Dendritic cell treated with granulocyte-macrophage colony-stimulating factor and Interleukin-4, amounts not matched to agents 40 ng/mL and 50 ng/mL, for 4 days (primary cell): ENCODE results near the gene CAPZB.
A peak's percentile ranks its signal among the peaks of the same experiment; 100 is the strongest.

Experiments used
- H3K27ac Mint-ChIP-seq: one replicate; pipeline ENCODE4 v1.8.0; 2022; ENCODE audit warnings: mild to moderate bottlenecking, mixed read lengths
- H3K27me3 Mint-ChIP-seq: one replicate; pipeline ENCODE4 v1.8.0; 2022; ENCODE audit warnings: mild to moderate bottlenecking, mixed read lengths
- H3K36me3 Mint-ChIP-seq: one replicate; pipeline ENCODE4 v1.8.0; 2022; ENCODE audit warnings: low read depth, mixed read lengths
- H3K4me1 Mint-ChIP-seq: one replicate; pipeline ENCODE4 v1.8.0; 2022; ENCODE audit warnings: low read depth, mixed read lengths
- H3K4me3 Mint-ChIP-seq: one replicate; pipeline ENCODE4 v1.8.0; 2022; ENCODE audit warnings: mild to moderate bottlenecking, moderate library complexity, mixed read lengths
- H3K9me3 Mint-ChIP-seq: one replicate; pipeline ENCODE4 v1.8.0; 2022; ENCODE audit warnings: mixed read lengths
- intact Hi-C: fragments of 100-400 bp; cut with micrococcal nuclease; formaldehyde crosslinking; loops from one replicate; pipeline ENCODE4 v1.15.0; 2022

Gene CAPZB

GRCh38 chr1:19374926-19375325, 110.4 kb downstream of the CAPZB start:
- peak overlapping the region; percentile 55 for H3K27ac Mint-ChIP-seq
- no peaks in the 10 kb centered on the region for H3K27me3 Mint-ChIP-seq
- intact Hi-C loops, result no loop called here
- no peaks in the 10 kb centered on the region for H3K9me3 Mint-ChIP-seq
- H3K36me3 Mint-ChIP-seq, result peaks cover 96% of the 10 kb centered on the region
- peaks cover 52% of the 10 kb centered on the region for H3K4me1 Mint-ChIP-seq
- H3K4me3 Mint-ChIP-seq, result no peak overlapping the region

- intact Hi-C loops, result no loop called here
- Mint-ChIP-seq H3K27me3 (no peaks in the 10 kb centered on the region), H3K27ac (peak overlapping the region; percentile 55), H3K4me1 (peaks cover 54% of the 10 kb centered on the region), H3K4me3 (no peak overlapping the region), H3K9me3 (no peaks in the 10 kb centered on the region), H3K36me3 (peaks cover 96% of the 10 kb centered on the region)
Measured at GRCh38 chr1:19374083-19374801, 111.1 kb downstream of the CAPZB start.

DNA sequence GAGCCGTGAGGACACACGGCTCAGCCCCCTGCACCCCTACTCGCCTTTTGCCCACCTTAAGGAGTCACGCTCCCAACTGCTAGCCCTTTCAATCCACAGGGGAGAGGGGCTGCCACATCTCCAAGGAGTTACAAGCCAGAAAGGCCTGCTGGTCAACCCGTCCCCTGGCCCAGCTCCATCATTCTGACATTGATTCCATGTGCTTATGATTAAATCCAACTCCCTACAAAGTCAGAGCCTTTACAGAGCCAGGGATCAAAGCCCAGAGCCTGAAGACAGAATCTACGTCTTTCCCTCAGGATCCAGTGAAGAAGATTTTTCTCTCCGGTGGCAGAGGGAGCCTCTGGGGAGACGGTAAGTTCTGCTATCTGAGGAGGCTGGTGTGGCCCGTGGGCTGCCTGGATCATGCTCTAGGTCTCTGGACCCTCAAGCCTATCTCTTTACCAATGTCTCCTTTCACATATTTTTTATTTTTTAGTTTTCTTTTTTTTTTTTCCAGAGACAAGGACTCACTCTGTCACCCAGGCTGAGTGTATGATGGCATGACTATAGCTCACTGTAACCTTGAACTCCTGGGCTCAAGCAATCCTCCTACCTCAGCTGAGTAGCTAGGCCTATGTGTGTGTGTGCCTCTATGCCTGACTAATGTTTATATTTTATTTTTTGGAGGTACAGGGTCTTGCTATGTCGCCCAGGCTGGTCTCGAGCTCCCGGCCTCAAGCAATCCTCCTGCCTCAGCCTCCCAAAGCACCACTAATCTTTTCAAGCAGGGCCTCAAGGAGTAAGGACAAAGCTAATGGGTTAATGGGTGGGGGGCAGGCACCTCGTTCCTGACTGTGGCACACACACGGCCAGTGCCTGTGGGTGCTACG, 111.9 kb downstream of the CAPZB start:
- Mint-ChIP-seq H3K36me3 (peaks cover 96% of the 10 kb centered on the region), H3K27ac (no peak overlapping the region), H3K4me1 (peaks cover 51% of the 10 kb centered on the region)

DNA sequence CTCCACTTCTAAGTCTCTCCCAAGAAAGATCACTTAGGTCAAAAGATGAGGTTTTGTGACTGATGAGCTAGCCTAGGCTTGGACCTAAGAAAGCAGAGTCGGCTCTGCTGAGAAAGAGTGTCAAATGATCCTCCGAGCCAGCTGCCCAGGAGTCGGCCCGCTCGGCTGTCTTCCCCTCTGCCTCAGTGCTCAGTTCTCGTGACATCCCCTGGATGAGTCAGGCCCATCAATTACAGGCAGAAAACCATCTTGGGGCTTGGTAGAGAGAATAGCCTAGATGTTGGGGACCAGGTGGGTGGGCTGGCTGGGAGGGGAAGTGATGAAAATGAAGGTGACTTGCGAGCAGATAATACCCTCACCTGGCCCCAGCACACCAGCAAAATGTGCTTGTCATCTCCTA, 112.7 kb downstream of the CAPZB start:
- no peak overlapping the region for H3K27ac Mint-ChIP-seq

More for the DNA sequence above, 111.9 kb downstream of the CAPZB start:
- H3K4me3 Mint-ChIP-seq, result no peak overlapping the region
- H3K27me3 Mint-ChIP-seq, result no peaks in the 10 kb centered on the region
- intact Hi-C loops, result no loop called here
- no peaks in the 10 kb centered on the region for H3K9me3 Mint-ChIP-seq

DNA sequence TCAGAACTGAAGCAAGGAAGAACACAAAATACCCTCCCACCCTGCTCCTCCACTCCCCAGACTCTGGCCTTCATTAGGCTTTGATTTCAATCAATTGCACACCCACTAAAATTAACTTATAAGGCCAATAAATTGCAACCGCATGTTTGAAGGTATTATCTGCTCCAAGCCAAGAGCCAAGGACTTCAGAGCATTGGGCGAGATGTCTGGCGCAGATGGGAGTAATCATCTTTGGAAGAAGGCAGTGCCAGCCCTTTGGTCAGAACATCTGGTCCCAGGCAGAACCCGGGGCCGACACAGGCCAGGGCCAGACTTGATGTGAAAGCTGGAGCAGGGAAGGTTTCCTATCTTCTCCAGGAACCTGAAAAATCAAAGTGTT, 113.2 kb downstream of the CAPZB start:
- H3K4me1 Mint-ChIP-seq, result peaks cover 41% of the 10 kb centered on the region
- intact Hi-C loops, result no loop called here
- H3K9me3 Mint-ChIP-seq, result no peaks in the 10 kb centered on the region

More for the DNA sequence above, 112.7 kb downstream of the CAPZB start:
- peaks cover 95% of the 10 kb centered on the region for H3K36me3 Mint-ChIP-seq
- H3K4me3 Mint-ChIP-seq, result no peak overlapping the region
- peaks cover 42% of the 10 kb centered on the region for H3K4me1 Mint-ChIP-seq
- H3K27me3 Mint-ChIP-seq, result no peaks in the 10 kb centered on the region
- H3K9me3 Mint-ChIP-seq, result no peaks in the 10 kb centered on the region
- intact Hi-C loops, result no loop called here

DNA sequence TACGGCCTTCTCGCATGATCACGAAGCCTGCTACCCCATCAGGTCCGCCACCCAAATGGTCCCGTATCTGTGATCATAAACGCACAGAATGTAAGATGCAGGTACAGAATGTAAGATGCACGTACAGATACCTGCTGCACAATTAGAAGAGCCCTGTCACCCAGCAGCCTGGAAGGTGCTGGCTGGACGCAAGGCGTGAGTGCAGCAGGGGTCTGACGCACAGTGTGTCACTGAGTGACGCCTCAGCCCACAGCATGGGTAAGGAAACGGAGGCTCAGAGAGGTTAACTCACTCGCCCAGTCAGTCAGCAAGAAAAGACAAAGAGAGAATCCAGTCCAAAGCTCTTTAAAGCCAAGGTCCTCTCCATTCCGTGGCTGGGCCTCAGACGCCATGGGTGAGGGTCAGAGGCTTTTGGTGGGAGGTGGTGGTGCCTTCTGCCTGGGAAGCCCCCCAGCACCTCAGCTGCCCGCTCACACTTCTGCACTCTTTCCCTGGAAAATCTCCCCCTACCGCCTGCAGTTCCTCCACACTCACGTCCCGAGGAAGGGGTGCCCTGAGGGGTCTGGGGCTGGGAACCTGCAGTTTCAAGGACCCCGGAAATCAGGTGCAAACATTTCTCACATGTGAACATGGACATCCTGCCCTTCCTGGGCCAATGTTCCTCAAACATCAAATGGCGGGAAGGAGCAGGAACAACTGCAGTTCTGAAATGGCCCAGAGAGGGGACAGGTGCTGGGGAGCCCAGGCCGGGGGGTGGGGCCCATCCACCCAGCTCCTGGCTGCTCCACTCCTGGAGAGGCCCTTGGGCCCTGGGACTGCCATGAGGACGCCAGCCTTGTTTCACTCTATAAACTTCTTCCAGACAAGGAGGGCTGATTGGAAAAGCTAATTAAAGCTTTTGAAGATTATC, 113.9 kb downstream of the CAPZB start:
- no peak overlapping the region for H3K4me3 Mint-ChIP-seq
- H3K36me3 Mint-ChIP-seq, result peaks cover 93% of the 10 kb centered on the region
- peaks cover 41% of the 10 kb centered on the region for H3K4me1 Mint-ChIP-seq
- H3K27ac Mint-ChIP-seq, result no peak overlapping the region
- no peaks in the 10 kb centered on the region for H3K27me3 Mint-ChIP-seq
- intact Hi-C loops, result no loop called here
- H3K9me3 Mint-ChIP-seq, result no peaks in the 10 kb centered on the region

More for the DNA sequence above, 113.2 kb downstream of the CAPZB start:
- Mint-ChIP-seq H3K4me3 (no peak overlapping the region), H3K27me3 (no peaks in the 10 kb centered on the region), H3K27ac (no peak overlapping the region), H3K36me3 (peaks cover 94% of the 10 kb centered on the region)

GRCh38 chr1:19370453-19371170, 114.7 kb downstream of the CAPZB start:
- intact Hi-C loops, result no loop called here
- H3K27ac Mint-ChIP-seq, result peak overlapping the region; percentile 21
- no peaks in the 10 kb centered on the region for H3K9me3 Mint-ChIP-seq
- H3K4me1 Mint-ChIP-seq, result peaks cover 35% of the 10 kb centered on the region
- peaks cover 92% of the 10 kb centered on the region for H3K36me3 Mint-ChIP-seq
- H3K4me3 Mint-ChIP-seq, result no peak overlapping the region
- no peaks in the 10 kb centered on the region for H3K27me3 Mint-ChIP-seq

GRCh38 chr1:19369396-19370090, 115.8 kb downstream of the CAPZB start:
- Mint-ChIP-seq H3K27me3 (no peaks in the 10 kb centered on the region), H3K27ac (peak overlapping the region; percentile 21), H3K4me3 (no peak overlapping the region), H3K4me1 (peaks cover 31% of the 10 kb centered on the region), H3K9me3 (no peaks in the 10 kb centered on the region), H3K36me3 (peaks cover 92% of the 10 kb centered on the region)
- intact Hi-C loops, result no loop called here

- no peak overlapping the region for H3K27ac Mint-ChIP-seq
- H3K36me3 Mint-ChIP-seq, result peaks cover 90% of the 10 kb centered on the region
- no peaks in the 10 kb centered on the region for H3K9me3 Mint-ChIP-seq
- intact Hi-C loops, result no loop called here
- H3K4me3 Mint-ChIP-seq, result no peak overlapping the region
- peaks cover 31% of the 10 kb centered on the region for H3K4me1 Mint-ChIP-seq
- no peaks in the 10 kb centered on the region for H3K27me3 Mint-ChIP-seq
Measured at GRCh38 chr1:19368964-19369363, 116.4 kb downstream of the CAPZB start.

DNA sequence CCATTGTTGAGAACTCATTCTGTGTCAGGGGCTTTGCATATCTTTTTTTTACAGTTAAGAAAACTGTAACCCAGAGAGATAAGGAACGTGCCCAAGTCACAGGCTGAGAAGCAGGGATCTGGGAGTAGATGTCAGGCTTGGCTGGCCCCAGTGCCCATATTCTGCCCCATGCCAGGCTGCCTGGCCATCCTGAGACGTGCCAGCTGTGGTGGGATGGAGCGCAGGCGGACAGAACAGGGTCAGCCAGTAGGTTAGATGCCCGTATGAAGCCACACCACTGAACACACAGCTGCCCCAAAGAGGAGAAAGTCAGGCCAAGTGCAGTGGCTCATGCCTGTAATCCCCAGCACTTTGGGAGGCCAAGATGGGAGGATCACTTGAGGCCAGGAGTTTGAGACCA, 117.3 kb downstream of the CAPZB start:
- intact Hi-C loops, result no loop called here
- H3K27me3 Mint-ChIP-seq, result no peaks in the 10 kb centered on the region
- H3K36me3 Mint-ChIP-seq, result peaks cover 88% of the 10 kb centered on the region
- no peaks in the 10 kb centered on the region for H3K9me3 Mint-ChIP-seq
- H3K4me1 Mint-ChIP-seq, result peaks cover 27% of the 10 kb centered on the region
- no peak overlapping the region for H3K27ac Mint-ChIP-seq
- H3K4me3 Mint-ChIP-seq, result no peak overlapping the region

GRCh38 chr1:19367584-19368041, 117.7 kb downstream of the CAPZB start:
- H3K9me3 Mint-ChIP-seq, result no peaks in the 10 kb centered on the region
- H3K27ac Mint-ChIP-seq, result no peak overlapping the region
- intact Hi-C loops, result no loop called here
- H3K36me3 Mint-ChIP-seq, result peaks cover 88% of the 10 kb centered on the region
- peaks cover 23% of the 10 kb centered on the region for H3K4me1 Mint-ChIP-seq
- H3K27me3 Mint-ChIP-seq, result no peaks in the 10 kb centered on the region
- H3K4me3 Mint-ChIP-seq, result no peak overlapping the region

DNA sequence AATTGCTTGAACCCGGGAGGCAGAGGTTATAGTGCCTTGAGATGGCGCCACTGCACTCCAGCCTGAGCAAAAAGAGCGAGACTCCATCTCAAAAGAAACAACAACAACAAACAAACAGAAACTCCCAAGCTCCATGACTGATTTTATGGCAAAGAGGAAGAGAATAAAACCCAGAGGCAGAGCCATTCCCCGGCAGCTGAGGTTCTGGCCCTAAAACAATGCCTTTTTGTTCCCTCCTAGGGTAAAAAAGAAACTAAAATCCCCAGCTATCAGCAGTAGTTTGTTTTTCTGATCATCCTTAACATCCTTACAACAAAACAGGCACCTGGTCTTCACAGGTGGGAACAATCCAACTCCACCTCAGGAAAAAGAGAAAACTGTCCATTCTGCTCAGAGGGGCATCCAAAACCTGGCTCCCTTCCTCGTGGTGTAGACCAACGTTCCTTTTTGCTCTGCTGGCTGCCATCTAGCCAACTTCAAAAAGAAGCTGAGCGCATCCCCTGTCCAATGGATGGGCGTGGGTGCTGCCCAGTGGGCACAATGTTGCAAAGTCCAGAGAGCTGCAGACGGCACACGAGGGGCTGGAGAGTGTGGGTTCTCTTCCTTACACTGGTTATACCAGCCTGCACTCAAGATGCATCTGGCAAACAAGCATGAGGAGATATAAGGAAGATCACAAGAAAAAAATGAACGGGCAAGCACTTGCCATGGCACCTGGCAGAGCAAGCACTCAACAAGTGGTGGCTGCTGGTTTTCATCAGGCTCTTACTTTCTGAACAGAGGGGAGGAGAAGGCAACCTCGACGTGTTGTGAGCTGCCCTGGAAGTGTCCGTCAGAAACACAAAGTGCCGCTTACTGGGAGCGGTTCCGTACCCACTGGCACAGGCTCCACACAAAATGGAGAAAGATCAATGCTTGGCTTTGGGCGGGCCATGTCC, 118.5 kb downstream of the CAPZB start:
- no peak overlapping the region for H3K27ac Mint-ChIP-seq
- H3K4me1 Mint-ChIP-seq, result peaks cover 18% of the 10 kb centered on the region
- H3K36me3 Mint-ChIP-seq, result peaks cover 88% of the 10 kb centered on the region
- H3K27me3 Mint-ChIP-seq, result no peaks in the 10 kb centered on the region
- intact Hi-C loops, result no loop called here
- H3K9me3 Mint-ChIP-seq, result no peaks in the 10 kb centered on the region
- H3K4me3 Mint-ChIP-seq, result no peak overlapping the region
